H1 (cell line): ENCODE measurements around the gene OR12D3. TPM values are rescaled to one million over a fixed set of nuclear protein-coding genes. Genes with fewer than 3 reads are reported as not detected.

Experiments used
- CTCF ChIA-PET: fragments of 300-600 bp; sonication (Branson Sonifier 250); formaldehyde crosslinking; loops from one replicate; lab custom pipeline; 2021; ENCODE audit not compliant: partially characterized antibody; lab: Charles Lee
- POLR2A ChIA-PET: fragments of 300-600 bp; sonication (Branson Sonifier 250); formaldehyde crosslinking; loops from one replicate; lab custom pipeline; 2021; ENCODE audit warnings: inconsistent platforms; ENCODE audit not compliant: partially characterized antibody; lab: Charles Lee
- DNase-seq, 2 experiments: peaks; one replicate each; pipeline versions ENCODE4 v3.0.0 to v3.0.0-alpha.2; 2010 to 2022; ENCODE audit warnings: low spot score in 2 of 2, low read depth in 1 of 2, mixed read lengths in 1 of 2
- FAIRE-seq: peaks from 2 replicates; lab custom pipeline; 2011; peaks lifted over from hg19 to GRCh38; lab: Jason Lieb, UNC
- H2AFZ ChIP-seq: 2 replicates; pipeline ENCODE4 v1.8.1; 2012; ENCODE audit warnings: low read length, inconsistent platforms
- H2AK5ac ChIP-seq: 2 replicates; pipeline ENCODE4 v1.6.1; 2013; ENCODE audit warnings: low read depth, low read length
- H2BK120ac ChIP-seq: replicated peaks from 2 replicates; pipeline ENCODE3; 2013; ENCODE audit warnings: low read depth, low read length, inconsistent platforms
- H2BK12ac ChIP-seq: 2 replicates; pipeline ENCODE4 v1.6.1; 2013; ENCODE audit warnings: low read depth, low read length
- H2BK15ac ChIP-seq: 2 replicates; pipeline ENCODE4 v1.6.1; 2013; ENCODE audit warnings: low read length
- H2BK20ac ChIP-seq: 2 replicates; pipeline ENCODE4 v1.6.1; 2013; ENCODE audit warnings: low read length
- H2BK5ac ChIP-seq: 2 replicates; pipeline ENCODE4 v1.6.1; 2013; ENCODE audit warnings: low read depth, low read length
- H3K14ac ChIP-seq: 2 replicates; pipeline ENCODE4 v1.6.1; 2013; ENCODE audit warnings: inconsistent platforms; ENCODE audit not compliant: insufficient read length
- H3K18ac ChIP-seq: 2 replicates; pipeline ENCODE4 v1.6.1; 2013; ENCODE audit warnings: low read length; ENCODE audit errors: extremely low read depth
- H3K23ac ChIP-seq: 2 replicates; pipeline ENCODE4 v1.6.1; 2013; ENCODE audit warnings: inconsistent platforms; ENCODE audit not compliant: insufficient read length
- H3K23me2 ChIP-seq: 2 replicates; pipeline ENCODE4 v1.6.1; 2013; ENCODE audit warnings: low read depth, low read length
- H3K27ac ChIP-seq: 2 replicates; pipeline ENCODE4 v1.6.1; 2011; ENCODE audit warnings: low read depth, low read length, inconsistent platforms
- H3K27me3 ChIP-seq, 4 experiments: replicated peaks in 1 of 4; 1 replicate in 1 of 4; 2 replicates in 3 of 4; pipeline versions ENCODE4 v1.6.1 to v1.8.1; 2011 to 2013; ENCODE audit warnings: low read length in 3 of 4, mild to moderate bottlenecking in 3 of 4, inconsistent platforms in 2 of 4, mixed read lengths in 2 of 4, moderate library complexity in 1 of 4; ENCODE audit not compliant: control insufficient read depth in 3 of 4, insufficient read depth in 3 of 4; ENCODE audit errors: extremely low read depth in 1 of 4
- H3K36me3 ChIP-seq, 4 experiments: 2 replicates each; pipeline versions ENCODE4 v1.6.1 to v1.8.1; 2011 to 2013; ENCODE audit warnings: mild to moderate bottlenecking in 4 of 4, low read length in 3 of 4, moderate library complexity in 2 of 4, control low read depth in 1 of 4, inconsistent platforms in 1 of 4; ENCODE audit not compliant: insufficient read depth in 4 of 4, control insufficient read depth in 2 of 4
- H3K4ac ChIP-seq: replicated peaks from 2 replicates; pipeline ENCODE3; 2013; ENCODE audit warnings: low read length, low read depth, mixed read lengths, inconsistent platforms; ENCODE audit not compliant: insufficient read length
- H3K4me1 ChIP-seq, 4 experiments: replicated peaks in 1 of 4; 1 replicate in 1 of 4; 2 replicates in 3 of 4; pipeline versions ENCODE4 v1.6.1 to v1.8.1; 2011 to 2013; ENCODE audit warnings: low read length in 3 of 4, inconsistent platforms in 2 of 4, mixed read lengths in 1 of 4; ENCODE audit not compliant: insufficient read depth in 4 of 4, control insufficient read depth in 3 of 4
- H3K4me2 ChIP-seq, 2 experiments: 2 replicates each; pipeline versions ENCODE4 v1.6.1 to v1.8.1; 2011 to 2013; ENCODE audit warnings: low read depth in 2 of 2, low read length in 2 of 2, control low read depth in 1 of 2, inconsistent platforms in 1 of 2, mild to moderate bottlenecking in 1 of 2; ENCODE audit not compliant: insufficient read depth in 1 of 2
- H3K4me3 ChIP-seq, 4 experiments: fragments of 200-600, 300-600 bp in 1 of 4; sonication (generic), shearing (Covaris generic), sonication (Bioruptor Twin) in 1 of 4; 2 replicates each; pipeline versions ENCODE4 v1.5.1 to v1.8.1; 2011 to 2016; ENCODE audit warnings: low read length in 4 of 4, low read depth in 3 of 4, control low read depth in 2 of 4, inconsistent platforms in 2 of 4, mild to moderate bottlenecking in 2 of 4, mixed read lengths in 1 of 4, moderate library complexity in 1 of 4; ENCODE audit not compliant: insufficient read depth in 2 of 4; ENCODE audit errors: extremely low read depth in 1 of 4
- H3K56ac ChIP-seq: replicated peaks from 2 replicates; pipeline ENCODE3; 2013; ENCODE audit warnings: low read depth, mild to moderate bottlenecking, mixed read lengths, low read length, inconsistent platforms; ENCODE audit not compliant: insufficient read length
- H3K79me1 ChIP-seq: 2 replicates; pipeline ENCODE4 v1.6.1; 2013; ENCODE audit warnings: low read depth, low read length, control low read depth
- H3K79me2 ChIP-seq, 2 experiments: 2 replicates each; pipeline versions ENCODE4 v1.6.1 to v1.8.1; 2012 to 2013; ENCODE audit warnings: low read length in 2 of 2, mild to moderate bottlenecking in 2 of 2, inconsistent platforms in 1 of 2; ENCODE audit not compliant: insufficient read depth in 2 of 2, control insufficient read depth in 1 of 2
- H3K9ac ChIP-seq, 4 experiments: replicated peaks in 1 of 4; 1 replicate in 1 of 4; 2 replicates in 3 of 4; pipeline versions ENCODE4 v1.6.1 to v1.8.1; 2011 to 2013; ENCODE audit warnings: low read depth in 3 of 4, low read length in 3 of 4, control low read depth in 2 of 4, mild to moderate bottlenecking in 2 of 4, moderate library complexity in 2 of 4, inconsistent platforms in 1 of 4; ENCODE audit errors: extremely low read depth in 1 of 4
- H3K9me3 ChIP-seq, 2 experiments: 2 replicates each; pipeline versions ENCODE4 v1.6.1 to v1.8.1; 2012 to 2013; ENCODE audit warnings: mild to moderate bottlenecking in 2 of 2, moderate library complexity in 2 of 2, control low read depth in 1 of 2, inconsistent platforms in 1 of 2, low read depth in 1 of 2, low read length in 1 of 2, mixed read lengths in 1 of 2; ENCODE audit not compliant: insufficient read depth in 2 of 2
- H4K20me1 ChIP-seq, 2 experiments: replicated peaks in 1 of 2; 2 replicates each; pipeline versions ENCODE3 to v1.8.1; 2011 to 2013; ENCODE audit warnings: inconsistent platforms in 2 of 2, low read length in 2 of 2, mild to moderate bottlenecking in 1 of 2; ENCODE audit not compliant: insufficient read depth in 2 of 2, control insufficient read depth in 1 of 2
- H4K5ac ChIP-seq: 2 replicates; pipeline ENCODE4 v1.6.1; 2013; ENCODE audit warnings: low read length, low read depth, mixed read lengths, inconsistent platforms; ENCODE audit not compliant: insufficient read length
- H4K8ac ChIP-seq: 2 replicates; pipeline ENCODE4 v1.8.0; 2013; ENCODE audit warnings: mild to moderate bottlenecking, moderate library complexity, low read length, inconsistent platforms; ENCODE audit not compliant: insufficient read depth; ENCODE audit errors: extremely low read depth
- H4K91ac ChIP-seq: replicated peaks from 2 replicates; pipeline ENCODE3; 2013; ENCODE audit warnings: low read length, mixed read lengths, inconsistent platforms; ENCODE audit not compliant: insufficient read length
- E2F6 ChIP-seq: IDR thresholded peaks from 2 replicates; pipeline ENCODE4 v1.6.1; 2012; ENCODE audit warnings: inconsistent platforms
- EGR1 ChIP-seq: IDR thresholded peaks from 2 replicates; pipeline ENCODE4 v1.6.1; 2011; ENCODE audit warnings: low read depth, low read length, borderline replicate concordance
- SP2 ChIP-seq: IDR thresholded peaks from 2 replicates; pipeline ENCODE4 v1.6.1; 2012; ENCODE audit warnings: mild to moderate bottlenecking, low read length, inconsistent platforms
- SP4 ChIP-seq: IDR thresholded peaks from 2 replicates; pipeline ENCODE4 v1.6.1; 2012; ENCODE audit warnings: low read length, inconsistent platforms
- WGBS, 2 experiments: shearing (Covaris generic) in 1 of 2; methylation state at CpG; one replicate each; pipeline versions ENCODE4 v1.1.6 to v1.1.7; 2013 to 2015; ENCODE audit warnings: low lambda C conversion rate in 2 of 2, mixed read lengths in 2 of 2, inconsistent platforms in 1 of 2, low coverage in 1 of 2, missing lambda C conversion rate in 1 of 2; ENCODE audit not compliant: insufficient replicate concordance in 2 of 2, insufficient coverage in 1 of 2, insufficient read length in 1 of 2; ENCODE audit errors: extremely low coverage in 1 of 2, missing lambda C conversion rate in 1 of 2; 5-methylcytosine and 5-hydroxymethylcytosine counted together
- polyA plus RNA-seq, 7 experiments: library from polyadenylated mRNA; depleted of rRNA in 3 of 7; stranded (reverse) in 5 of 7; unstranded in 2 of 7; fragments of >200 nt in 5 of 7; fragments of 200-250 nt in 2 of 7; gene quantifications; 1 replicate in 5 of 7; 2 replicates in 1 of 7; 4 replicates in 1 of 7; pipeline versions ENCODE4 v1.2.1 to v1.2.3, GENCODE V29; 2011 to 2013; ENCODE audit warnings: missing spikeins in 2 of 7, mixed read lengths in 2 of 7
- total RNA-seq: library from RNA; stranded (reverse); fragmentation: NEBNext Ultra II Directional; extraction: Animal tissue kit (Norgen Biotek cat#: 25700); gene quantifications from 2 replicates; pipeline ENCODE4 v1.2.1, GENCODE V29; 2021

The OR12D3 gene
- total and polyA plus RNA-seq, 2 of the 8 experiments (the other 6 are each of a cell fraction or from before 2014, with no cell fraction given): not detected

GRCh38 chr6:29325777-29326176 is 49.3 kb downstream of the OR12D3 start:
- Histone ChIP-seq H3K27ac (no peak overlapping the region), H3K4me3 (no peak overlapping the region), H3K23me2 (no peaks in the 10 kb centered on the region), H4K91ac (no peak overlapping the region), H3K4me2 (no peak overlapping the region), H3K4me1 (no peaks in the 10 kb centered on the region), H3K79me2 (no peaks in the 10 kb centered on the region), H2BK120ac (no peak overlapping the region), H2BK5ac (no peak overlapping the region), H3K4ac (no peak overlapping the region), H3K23ac (no peak overlapping the region), H4K8ac (no peak overlapping the region), H2BK20ac (no peak overlapping the region), H3K14ac (no peak overlapping the region), H3K79me1 (no peaks in the 10 kb centered on the region), H3K27me3 (no peaks in the 10 kb centered on the region), H3K18ac (no peak overlapping the region), H4K5ac (no peak overlapping the region), H2BK15ac (no peak overlapping the region), H2AK5ac (no peak overlapping the region), H3K9ac (no peak overlapping the region), H2BK12ac (no peak overlapping the region), H4K20me1 (no peaks in the 10 kb centered on the region), H3K36me3 (no peaks in the 10 kb centered on the region), H3K56ac (no peak overlapping the region), H3K9me3 (no peaks in the 10 kb centered on the region), H2AFZ (no peak overlapping the region)
- TF ChIP-seq E2F6 (peak; percentile 57; the same call in 1 of the 2 replicates), SP2 (no peak), EGR1 (no peak), SP4 (no peak)
- WGBS, 2 experiments: 90% methylated on average over 4 of the region's 4 CpGs; no CpG with 5 or more reads in 1 of the 2 experiments
- FAIRE-seq (no peak), DNase-seq (no peak)
- ChIA-PET CTCF (interaction anchor here (0.6 kb wide), 1 partner anchor 395 kb away, joined by 4 read pairs; no protein-coding TSS in a partner anchor), POLR2A (interaction anchor here (0.6 kb wide), 1 partner anchor 705 kb away, joined by 3 read pairs; no protein-coding TSS in a partner anchor)
